GM12891 (cell line): ENCODE data around the gene RNU6-9.

ENCODE experiments used
- POLR2A ChIP-seq: IDR thresholded peaks from 2 replicates; pipeline ENCODE4 v1.6.1; 2011; ENCODE audit warnings: low read depth, low read length, control low read depth
- POLR2AphosphoS5 ChIP-seq: IDR thresholded peaks from 2 replicates; pipeline ENCODE4 v1.6.1; 2011; ENCODE audit warnings: low read depth, low read length, control low read depth
- POU2F2 ChIP-seq: IDR thresholded peaks from 2 replicates; pipeline ENCODE4 v1.6.1; 2011; ENCODE audit warnings: low read depth, mild to moderate bottlenecking, control low read depth, low read length, moderate library complexity
- TAF1 ChIP-seq: IDR thresholded peaks from 2 replicates; pipeline ENCODE4 v1.6.1; 2011; ENCODE audit warnings: low read depth, low read length, control low read depth

GRCh38 chr19:853014-853585, 40.2 kb upstream of the RNU6-9 start:
- TF ChIP-seq POU2F2 (no peak), POLR2A (no peak), TAF1 (no peak), POLR2AphosphoS5 (no peak)
